ENCODE data around the gene TAS2R20. TPM values are rescaled to one million over a fixed set of nuclear protein-coding genes. Genes with fewer than 3 reads are reported as not detected.

Gene TAS2R20
- total and polyA plus RNA-seq, 2 experiments from 2014 or later = 3.9 TPM; not detected in 1

DNA sequence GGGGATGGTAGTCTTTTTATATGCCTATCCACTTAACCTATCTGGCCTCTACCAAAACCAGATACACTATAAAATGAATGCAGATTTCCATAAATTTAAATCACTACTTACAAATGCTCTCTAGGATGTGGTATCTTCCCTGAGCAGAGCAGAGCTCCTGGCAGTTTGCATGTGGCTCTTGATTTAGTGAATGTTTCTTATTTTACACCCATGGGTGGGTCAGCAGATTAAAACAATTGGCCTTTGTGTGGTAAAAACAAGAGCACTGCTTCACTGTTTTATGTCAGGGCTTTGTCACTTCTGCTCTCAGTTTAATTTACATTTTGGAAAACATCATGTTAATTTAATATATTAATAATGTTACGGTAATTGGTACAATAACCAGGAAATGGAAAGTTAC is 18.8 kb upstream of the TAS2R20 start:
- Histone ChIP-seq H2AFZ (no peak overlapping the region), H3K4me1 (ENCODE audit: insufficient read depth) (no peaks in the 10 kb centered on the region), H3K4me2 (no peak overlapping the region), H3K36me3 (ENCODE audit: insufficient read depth) (no peaks in the 10 kb centered on the region), H3K9me2 (ENCODE audit: insufficient read depth) (no peaks in the 10 kb centered on the region), H3K27me3 (ENCODE audit: insufficient read depth) (no peaks in the 10 kb centered on the region), H4K20me1 (replicated peaks; ENCODE audit: insufficient read depth) (no peaks in the 10 kb centered on the region), H3K27ac (ENCODE audit: low read depth) (no peak overlapping the region), H3F3A (replicated peaks; ENCODE audit: low read depth) (no peaks in the 10 kb centered on the region), H3K4me3 (no peak overlapping the region), H3K79me2 (replicated peaks; ENCODE audit: insufficient read depth) (no peaks in the 10 kb centered on the region)
- Mint-ChIP-seq H3K36me3 (ENCODE audit: low read depth) (no peaks in the 10 kb centered on the region), H3K4me1 (peaks cover 3% of the 10 kb centered on the region; the same call in 2 of the 3 replicates), H3K27me3 (ENCODE audit: insufficient read depth, low read depth, poor library complexity) (no peaks in the 10 kb centered on the region), H3K27ac (no peak overlapping the region), H3K4me3 (no peak overlapping the region), H3K9me3 (no peaks in the 10 kb centered on the region)
- ATAC-seq (no peak), DNase-seq (ENCODE audit: low spot score) (no peak)
- no peak for TF ChIP-seq POLR2AphosphoS5 (IDR thresholded peaks at IDR 0.05; ENCODE audit: low read depth)
- TF ChIP-seq EZH2 (IDR thresholded peaks at IDR 0.05; ENCODE audit: low read depth, unreplicated experiment) = no peak
- no peak for TF ChIP-seq STAT1 (IDR thresholded peaks at IDR 0.05; ENCODE audit: unreplicated experiment)
- TF ChIP-seq JUNB (IDR thresholded peaks at IDR 0.05; ENCODE audit: unreplicated experiment) = no peak
- TF ChIP-seq ZNF331 (CRISPR knock-in tag; IDR thresholded peaks at IDR 0.05; ENCODE audit: low read depth) = no peak
- no peak for TF ChIP-seq ZNF114 (CRISPR knock-in tag; IDR thresholded peaks at IDR 0.05)

DNA sequence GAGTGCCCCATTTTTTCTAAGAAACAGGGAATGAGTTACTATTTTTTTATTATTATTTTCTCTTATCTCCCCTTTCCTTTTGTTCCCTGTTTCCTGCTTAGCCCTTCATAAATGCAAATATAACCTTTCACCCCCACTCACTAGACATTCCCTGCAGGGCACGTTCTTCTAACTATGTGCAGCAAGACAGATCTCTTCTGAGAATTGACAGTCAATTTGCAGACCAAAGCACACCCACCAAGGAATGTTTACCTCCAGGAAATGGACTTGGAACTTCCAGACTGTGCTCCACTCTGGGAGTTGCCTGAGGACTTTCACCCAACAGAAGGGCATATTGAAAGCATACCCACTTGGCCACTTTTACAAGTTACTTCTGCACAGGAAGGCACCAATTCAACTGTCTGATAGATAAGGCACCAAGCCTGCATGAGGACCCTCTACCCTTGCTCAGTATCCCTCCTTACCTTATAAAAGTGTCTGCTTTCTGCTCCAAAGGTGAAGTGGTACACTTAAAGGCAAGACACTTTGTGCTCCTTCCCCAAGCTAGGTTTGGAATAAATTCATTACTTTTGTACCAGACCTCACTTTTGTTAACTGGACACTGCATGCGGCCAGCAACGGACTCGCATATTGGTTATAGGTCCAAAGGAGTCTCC is 17.8 kb upstream of the TAS2R20 start:
- Mint-ChIP-seq H3K36me3 (ENCODE audit: low read depth) (no peaks in the 10 kb centered on the region), H3K9me3 (no peaks in the 10 kb centered on the region), H3K4me3 (no peak overlapping the region), H3K27me3 (ENCODE audit: insufficient read depth, low read depth, poor library complexity) (no peaks in the 10 kb centered on the region), H3K27ac (no peak overlapping the region; the same call in 1 of the 2 replicates), H3K4me1 (peaks cover 3% of the 10 kb centered on the region; the same call in 2 of the 3 replicates)
- Histone ChIP-seq H4K20me1 (replicated peaks; ENCODE audit: insufficient read depth) (no peaks in the 10 kb centered on the region), H3K4me2 (no peak overlapping the region), H3K79me2 (replicated peaks; ENCODE audit: insufficient read depth) (no peaks in the 10 kb centered on the region), H3K4me1 (ENCODE audit: insufficient read depth) (no peaks in the 10 kb centered on the region), H3K27ac (ENCODE audit: low read depth) (no peak overlapping the region), H2AFZ (no peak overlapping the region), H3F3A (replicated peaks; ENCODE audit: low read depth) (no peaks in the 10 kb centered on the region), H3K27me3 (ENCODE audit: insufficient read depth) (no peaks in the 10 kb centered on the region), H3K9me2 (ENCODE audit: insufficient read depth) (no peaks in the 10 kb centered on the region), H3K36me3 (ENCODE audit: insufficient read depth) (no peaks in the 10 kb centered on the region), H3K4me3 (no peak overlapping the region)
- DNase-seq (ENCODE audit: low spot score) (no peak), ATAC-seq (no peak)
- TF ChIP-seq ZNF114 (CRISPR knock-in tag; IDR thresholded peaks at IDR 0.05) = no peak
- TF ChIP-seq JUNB (IDR thresholded peaks at IDR 0.05; ENCODE audit: unreplicated experiment) = no peak
- no peak for TF ChIP-seq CTCF (conservative IDR thresholded peaks at IDR 0.05; ENCODE audit: low read depth in 2 of 2)
- TF ChIP-seq EZH2phosphoT487 (IDR thresholded peaks at IDR 0.05; ENCODE audit: unreplicated experiment) = no peak
- TF ChIP-seq ZNF462 (CRISPR knock-in tag; IDR thresholded peaks at IDR 0.05) = no peak
- TF ChIP-seq NANOG (IDR thresholded peaks at IDR 0.05; ENCODE audit: borderline replicate concordance) = no peak
- TF ChIP-seq STAT1 (IDR thresholded peaks at IDR 0.05; ENCODE audit: unreplicated experiment) = no peak
- no peak for TF ChIP-seq ETS1 (IDR thresholded peaks at IDR 0.05)
- TF ChIP-seq EZH2 (IDR thresholded peaks at IDR 0.05; ENCODE audit: low read depth, unreplicated experiment) = no peak
- TF ChIP-seq ZNF331 (CRISPR knock-in tag; IDR thresholded peaks at IDR 0.05; ENCODE audit: low read depth) = no peak
